ENCODE measurements around the gene ASPN.
A peak's percentile ranks its signal among the peaks of the same experiment; 100 is the strongest.

The ASPN gene

GRCh38 chr9:92406477-92406876 is 75.8 kb downstream of the ASPN start:
- DNase-seq: peak; percentile 20
